ENCODE measurements around the gene WDR72.

DNA sequence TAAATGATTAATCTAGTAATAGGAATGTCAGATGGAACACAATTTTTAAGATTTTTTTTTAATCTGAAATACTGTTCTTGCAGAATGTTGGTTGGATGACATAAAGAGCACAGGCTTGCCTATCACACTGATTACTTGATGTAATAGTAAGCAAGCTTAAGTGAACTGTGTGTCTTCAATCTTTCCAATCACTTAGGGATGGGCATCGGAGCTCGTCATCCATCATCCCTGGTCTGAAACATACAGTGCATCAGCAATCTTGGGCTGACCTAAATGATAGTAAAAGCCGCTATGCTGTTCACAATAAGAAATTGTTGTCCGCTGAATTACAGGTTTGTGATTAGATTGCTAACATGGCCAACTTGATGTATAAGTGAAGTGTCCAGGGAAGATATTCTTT, 195.8 kb downstream of the WDR72 start:
- no peak for TF ChIP-seq EZH2 (IDR thresholded peaks at IDR 0.05; ENCODE audit: borderline replicate concordance, insufficient read depth, low read length, poor library complexity, severe bottlenecking)
- TF ChIP-seq TAF1 (IDR thresholded peaks at IDR 0.05; ENCODE audit: low read depth): no peak
- TF ChIP-seq, protein P1, sequence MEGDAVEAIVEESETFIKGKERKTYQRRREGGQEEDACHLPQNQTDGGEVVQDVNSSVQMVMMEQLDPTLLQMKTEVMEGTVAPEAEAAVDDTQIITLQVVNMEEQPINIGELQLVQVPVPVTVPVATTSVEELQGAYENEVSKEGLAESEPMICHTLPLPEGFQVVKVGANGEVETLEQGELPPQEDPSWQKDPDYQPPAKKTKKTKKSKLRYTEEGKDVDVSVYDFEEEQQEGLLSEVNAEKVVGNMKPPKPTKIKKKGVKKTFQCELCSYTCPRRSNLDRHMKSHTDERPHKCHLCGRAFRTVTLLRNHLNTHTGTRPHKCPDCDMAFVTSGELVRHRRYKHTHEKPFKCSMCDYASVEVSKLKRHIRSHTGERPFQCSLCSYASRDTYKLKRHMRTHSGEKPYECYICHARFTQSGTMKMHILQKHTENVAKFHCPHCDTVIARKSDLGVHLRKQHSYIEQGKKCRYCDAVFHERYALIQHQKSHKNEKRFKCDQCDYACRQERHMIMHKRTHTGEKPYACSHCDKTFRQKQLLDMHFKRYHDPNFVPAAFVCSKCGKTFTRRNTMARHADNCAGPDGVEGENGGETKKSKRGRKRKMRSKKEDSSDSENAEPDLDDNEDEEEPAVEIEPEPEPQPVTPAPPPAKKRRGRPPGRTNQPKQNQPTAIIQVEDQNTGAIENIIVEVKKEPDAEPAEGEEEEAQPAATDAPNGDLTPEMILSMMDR (IDR thresholded peaks at IDR 0.05; ENCODE audit: poor library complexity, severe bottlenecking): no peak
- peak; percentile 13 for TF ChIP-seq POLR2AphosphoS5 (IDR thresholded peaks at IDR 0.05)
- no peak for TF ChIP-seq RAD21 (conservative IDR thresholded peaks at IDR 0.05)
- no peak for TF ChIP-seq EP300 (conservative IDR thresholded peaks at IDR 0.05; ENCODE audit: poor library complexity, severe bottlenecking)

Measured in neural cell (in vitro differentiated cells).